Measurements from ENCODE around the gene WDR1.

Gene WDR1

GRCh38 chr4:10092481-10093270, 23.9 kb downstream of the WDR1 start:
- Histone ChIP-seq H3K4me1 (ENCODE audit: control insufficient read depth, insufficient read depth, low read length) (peaks cover 2% of the 10 kb centered on the region), H3K36me3 (ENCODE audit: control insufficient read depth, insufficient read depth, low read length) (peaks cover 88% of the 10 kb centered on the region), H3K27me3 (ENCODE audit: control insufficient read depth, insufficient read depth, low read length) (no peaks in the 10 kb centered on the region), H3K9me3 (ENCODE audit: control insufficient read depth, insufficient read depth, low read length) (no peaks in the 10 kb centered on the region), H3K4me3 (ENCODE audit: low read depth, low read length) (no peak overlapping the region), H3K9ac (ENCODE audit: low read depth, low read length) (no peak overlapping the region)

DNA sequence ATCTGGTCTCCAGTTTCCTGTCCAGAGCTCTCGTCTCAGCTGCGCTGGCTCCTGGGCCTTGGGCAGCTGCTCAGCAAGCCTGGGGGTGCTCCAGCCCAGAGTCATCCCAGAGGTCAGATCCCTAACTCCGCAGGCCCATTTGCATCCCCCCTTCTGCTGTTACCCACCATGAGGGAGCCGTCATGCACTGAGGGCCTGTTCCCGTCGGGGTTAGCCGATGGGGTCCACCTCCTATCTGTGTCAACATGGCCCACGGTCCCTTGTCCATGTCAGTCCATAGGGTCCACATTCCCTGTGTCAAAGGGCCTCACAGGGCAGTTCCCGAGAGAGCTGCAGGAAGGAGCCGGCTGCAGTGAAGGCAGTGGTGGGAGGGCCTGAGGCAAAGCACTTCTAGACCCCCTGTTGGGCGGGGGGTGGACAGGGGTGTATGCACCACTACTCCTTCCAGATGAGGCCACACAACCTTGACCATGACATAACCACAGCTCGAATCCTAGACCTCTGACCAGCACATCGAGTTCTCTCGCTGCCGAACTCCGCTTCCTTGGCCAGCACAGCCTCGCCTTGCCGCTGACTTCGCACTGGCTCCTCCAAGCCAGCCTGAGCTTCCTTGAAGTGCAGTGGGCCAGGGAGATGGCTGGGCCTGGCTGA, 24.9 kb downstream of the WDR1 start:
- Histone ChIP-seq H3K9me3 (ENCODE audit: control insufficient read depth, insufficient read depth, low read length) (no peaks in the 10 kb centered on the region), H3K36me3 (ENCODE audit: control insufficient read depth, insufficient read depth, low read length) (peaks cover 88% of the 10 kb centered on the region), H3K27me3 (ENCODE audit: control insufficient read depth, insufficient read depth, low read length) (no peaks in the 10 kb centered on the region), H3K9ac (ENCODE audit: low read depth, low read length) (no peak overlapping the region), H3K4me3 (ENCODE audit: low read depth, low read length) (no peak overlapping the region), H3K4me1 (ENCODE audit: control insufficient read depth, insufficient read depth, low read length) (peaks cover 2% of the 10 kb centered on the region)

- H3K4me1 ChIP-seq (ENCODE audit: control insufficient read depth, insufficient read depth, low read length), result peaks cover 2% of the 10 kb centered on the region
- H3K4me3 ChIP-seq (ENCODE audit: low read depth, low read length), result no peak overlapping the region
- H3K9me3 ChIP-seq (ENCODE audit: control insufficient read depth, insufficient read depth, low read length), result no peaks in the 10 kb centered on the region
- H3K36me3 ChIP-seq (ENCODE audit: control insufficient read depth, insufficient read depth, low read length), result peaks cover 88% of the 10 kb centered on the region
- H3K27me3 ChIP-seq (ENCODE audit: control insufficient read depth, insufficient read depth, low read length), result no peaks in the 10 kb centered on the region
- H3K9ac ChIP-seq (ENCODE audit: low read depth, low read length), result no peak overlapping the region
Observed at GRCh38 chr4:10090467-10091250, 25.9 kb downstream of the WDR1 start.

GRCh38 chr4:10089346-10089745, 27.3 kb downstream of the WDR1 start:
- peaks cover 2% of the 10 kb centered on the region for H3K4me1 ChIP-seq (ENCODE audit: control insufficient read depth, insufficient read depth, low read length)
- no peaks in the 10 kb centered on the region for H3K27me3 ChIP-seq (ENCODE audit: control insufficient read depth, insufficient read depth, low read length)
- no peak overlapping the region for H3K9ac ChIP-seq (ENCODE audit: low read depth, low read length)
- no peak overlapping the region for H3K4me3 ChIP-seq (ENCODE audit: low read depth, low read length)
- H3K36me3 ChIP-seq (ENCODE audit: control insufficient read depth, insufficient read depth, low read length), result peaks cover 90% of the 10 kb centered on the region
- no peaks in the 10 kb centered on the region for H3K9me3 ChIP-seq (ENCODE audit: control insufficient read depth, insufficient read depth, low read length)

DNA sequence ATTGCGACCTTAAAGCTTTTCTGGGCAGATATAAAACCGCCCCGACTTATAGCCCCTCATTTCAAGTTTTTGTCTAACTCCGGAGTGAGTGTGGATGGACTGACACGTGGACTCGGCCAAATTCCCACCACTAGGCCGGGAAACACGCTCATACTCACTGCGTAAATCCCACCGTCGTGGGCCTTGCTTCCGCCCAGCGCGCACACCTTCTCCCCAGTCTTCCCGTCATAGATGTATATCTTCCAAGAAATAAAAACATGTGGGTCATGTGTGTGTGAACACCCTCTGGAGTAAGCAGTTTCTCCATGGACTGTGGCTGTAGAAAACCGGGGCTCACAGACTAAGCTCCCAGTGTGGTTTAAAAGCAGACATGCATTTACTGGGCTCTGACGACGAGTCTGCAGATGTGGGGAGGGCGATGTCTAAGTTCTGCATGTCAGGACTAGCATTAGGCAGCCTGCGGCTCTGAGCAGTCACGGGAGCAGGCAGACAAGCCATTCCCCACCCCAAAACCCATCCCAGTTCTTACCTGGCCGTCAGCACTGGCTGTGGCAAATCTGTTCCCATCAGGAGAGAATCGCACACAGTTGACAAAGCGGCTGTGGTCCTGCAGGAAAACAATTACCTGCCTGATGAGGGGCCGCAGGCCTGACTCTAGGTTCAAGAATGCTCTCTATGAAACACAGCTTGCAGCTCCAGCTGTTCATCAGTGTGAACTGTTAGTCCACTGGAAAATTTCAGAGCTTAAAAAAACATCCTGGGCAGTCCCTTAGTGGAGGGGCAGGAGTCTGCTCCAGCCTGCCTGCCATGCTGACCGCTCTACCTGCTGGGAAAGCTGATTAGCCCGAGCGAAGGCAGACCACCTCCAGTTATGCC, 28.2 kb downstream of the WDR1 start:
- no peaks in the 10 kb centered on the region for H3K4me1 ChIP-seq (ENCODE audit: control insufficient read depth, insufficient read depth, low read length)

DNA sequence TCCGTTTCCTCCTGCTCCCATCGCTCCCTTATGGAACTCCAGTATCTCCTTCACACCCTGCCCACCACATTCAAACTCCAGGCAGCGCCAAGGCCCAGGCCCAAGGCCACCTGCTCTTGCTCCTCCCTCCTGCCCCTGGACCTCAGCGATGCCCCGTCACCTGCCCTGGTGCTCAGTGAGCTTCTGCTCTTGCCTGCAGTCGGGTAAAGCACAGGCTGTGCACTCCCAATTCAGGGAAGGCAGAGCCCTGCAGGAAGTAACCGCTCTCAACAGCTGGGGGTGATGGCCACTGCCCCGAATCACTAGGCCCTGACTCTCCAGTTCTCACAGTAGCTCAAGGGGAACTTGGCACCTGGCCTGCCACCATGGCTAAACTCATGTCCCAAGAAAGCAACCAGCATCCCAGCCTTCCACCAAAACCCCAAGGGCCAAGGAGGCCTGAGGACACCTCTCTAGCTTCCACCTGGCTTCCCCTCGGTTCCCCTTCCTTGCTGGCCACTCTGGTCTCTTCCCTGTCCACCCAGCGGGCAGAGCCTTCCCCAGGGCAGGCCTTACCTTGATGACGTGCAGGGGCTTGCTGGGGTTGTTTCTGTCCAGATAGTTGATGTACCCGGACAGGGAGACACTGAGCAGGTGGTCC, 29.3 kb downstream of the WDR1 start:
- Histone ChIP-seq H3K9ac (ENCODE audit: low read depth, low read length) (no peak overlapping the region), H3K27me3 (ENCODE audit: control insufficient read depth, insufficient read depth, low read length) (no peaks in the 10 kb centered on the region), H3K36me3 (ENCODE audit: control insufficient read depth, insufficient read depth, low read length) (peaks cover 99% of the 10 kb centered on the region), H3K4me3 (ENCODE audit: low read depth, low read length) (no peak overlapping the region), H3K4me1 (ENCODE audit: control insufficient read depth, insufficient read depth, low read length) (no peaks in the 10 kb centered on the region), H3K9me3 (ENCODE audit: control insufficient read depth, insufficient read depth, low read length) (no peaks in the 10 kb centered on the region)

More for the DNA sequence above, 28.2 kb downstream of the WDR1 start:
- Histone ChIP-seq H3K9me3 (ENCODE audit: control insufficient read depth, insufficient read depth, low read length) (no peaks in the 10 kb centered on the region), H3K4me3 (ENCODE audit: low read depth, low read length) (no peak overlapping the region), H3K27me3 (ENCODE audit: control insufficient read depth, insufficient read depth, low read length) (no peaks in the 10 kb centered on the region), H3K36me3 (ENCODE audit: control insufficient read depth, insufficient read depth, low read length) (peaks cover 91% of the 10 kb centered on the region), H3K9ac (ENCODE audit: low read depth, low read length) (no peak overlapping the region)

DNA sequence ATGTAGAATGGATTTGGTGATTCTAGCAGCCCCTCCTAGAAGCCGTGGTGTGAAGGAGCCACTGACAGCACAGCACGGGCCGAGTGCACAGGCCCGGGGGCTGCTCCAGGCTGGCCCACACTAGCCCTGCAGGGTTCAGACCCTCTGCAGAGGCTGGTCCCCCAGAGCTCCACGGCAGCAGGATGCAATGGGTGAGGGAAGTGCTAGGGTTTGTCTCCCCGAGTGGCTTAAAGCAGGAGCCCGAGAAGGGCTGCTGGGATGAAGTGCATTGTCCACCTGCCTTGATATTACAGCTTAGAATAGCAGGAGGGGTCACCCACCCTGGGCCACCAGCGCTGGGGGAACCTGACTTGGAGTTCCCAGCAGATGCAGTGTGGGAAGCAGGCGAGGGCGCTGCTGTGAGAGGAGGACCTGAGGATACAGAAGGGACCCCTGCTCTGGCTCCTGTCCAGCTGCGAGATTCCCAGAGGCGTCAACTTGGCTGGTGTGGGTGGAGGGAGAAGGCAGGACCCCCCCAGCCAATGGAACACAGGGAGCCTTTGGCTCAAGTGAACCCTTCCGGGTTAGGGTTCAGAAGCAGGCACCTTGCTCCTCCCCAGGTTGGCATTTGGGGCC, 30.0 kb downstream of the WDR1 start:
- H3K36me3 ChIP-seq (ENCODE audit: control insufficient read depth, insufficient read depth, low read length), result peaks cover 99% of the 10 kb centered on the region
- H3K4me3 ChIP-seq (ENCODE audit: low read depth, low read length), result no peak overlapping the region
- no peaks in the 10 kb centered on the region for H3K4me1 ChIP-seq (ENCODE audit: control insufficient read depth, insufficient read depth, low read length)
- no peak overlapping the region for H3K9ac ChIP-seq (ENCODE audit: low read depth, low read length)
- H3K27me3 ChIP-seq (ENCODE audit: control insufficient read depth, insufficient read depth, low read length), result no peaks in the 10 kb centered on the region
- H3K9me3 ChIP-seq (ENCODE audit: control insufficient read depth, insufficient read depth, low read length), result no peaks in the 10 kb centered on the region

DNA sequence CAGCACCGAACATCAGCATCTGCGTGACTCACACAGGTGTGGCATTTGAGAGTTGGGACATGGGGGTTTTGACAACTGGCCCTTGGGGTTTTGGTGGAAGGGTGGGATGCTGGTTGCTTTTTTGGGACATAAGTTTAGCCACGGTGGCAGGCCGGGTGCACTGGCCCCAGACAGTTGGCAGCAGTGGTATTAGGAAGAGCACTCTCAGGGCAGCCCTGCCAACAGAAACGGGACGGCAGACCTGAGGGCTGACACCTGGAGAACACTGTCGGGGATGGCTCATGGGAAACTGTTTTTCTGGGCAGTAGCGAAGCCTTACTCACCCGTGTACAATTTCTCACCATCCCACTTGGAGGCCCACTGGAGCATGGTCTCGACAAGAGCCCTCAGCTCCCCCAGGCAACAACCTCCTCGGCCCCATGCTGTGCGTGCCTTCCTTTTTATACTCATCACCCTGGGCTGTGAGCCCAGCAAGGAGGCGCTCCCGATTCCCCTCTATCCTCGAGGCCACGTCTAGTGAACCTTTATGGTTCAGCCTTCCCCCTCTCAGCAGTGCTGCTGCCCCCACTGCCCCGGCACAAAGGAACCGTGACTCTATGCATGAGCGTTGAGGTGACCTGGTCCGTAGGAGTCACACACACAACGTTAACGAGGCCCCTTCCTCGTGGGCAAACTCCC, 30.6 kb downstream of the WDR1 start:
- Histone ChIP-seq H3K9ac (ENCODE audit: low read depth, low read length) (no peak overlapping the region), H3K36me3 (ENCODE audit: control insufficient read depth, insufficient read depth, low read length) (peaks cover 96% of the 10 kb centered on the region), H3K4me1 (ENCODE audit: control insufficient read depth, insufficient read depth, low read length) (no peaks in the 10 kb centered on the region), H3K9me3 (ENCODE audit: control insufficient read depth, insufficient read depth, low read length) (no peaks in the 10 kb centered on the region), H3K4me3 (ENCODE audit: low read depth, low read length) (no peak overlapping the region), H3K27me3 (ENCODE audit: control insufficient read depth, insufficient read depth, low read length) (no peaks in the 10 kb centered on the region)

DNA sequence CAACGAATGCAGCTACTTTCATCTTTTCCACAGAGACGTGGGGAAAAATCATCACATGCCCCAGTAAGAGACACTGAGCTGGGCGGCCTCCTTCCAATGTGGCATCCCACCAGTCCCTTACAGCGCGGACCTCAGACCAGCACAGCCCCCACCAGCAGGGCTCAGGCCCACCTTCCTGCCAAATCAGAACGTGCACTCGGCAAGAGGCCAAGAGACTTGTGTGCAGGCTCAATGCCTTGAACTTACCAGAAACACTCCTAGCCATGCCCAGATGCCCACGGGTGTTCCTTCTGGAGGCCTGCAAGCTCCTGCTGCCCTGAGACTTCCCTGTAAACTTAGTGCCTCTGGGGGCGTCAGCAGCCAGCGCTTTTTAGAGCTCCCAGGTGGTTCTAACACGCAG, 31.2 kb downstream of the WDR1 start:
- H3K9me3 ChIP-seq (ENCODE audit: control insufficient read depth, insufficient read depth, low read length), result no peaks in the 10 kb centered on the region
- H3K4me1 ChIP-seq (ENCODE audit: control insufficient read depth, insufficient read depth, low read length), result no peaks in the 10 kb centered on the region
- no peaks in the 10 kb centered on the region for H3K27me3 ChIP-seq (ENCODE audit: control insufficient read depth, insufficient read depth, low read length)
- no peak overlapping the region for H3K9ac ChIP-seq (ENCODE audit: low read depth, low read length)
- no peak overlapping the region for H3K4me3 ChIP-seq (ENCODE audit: low read depth, low read length)
- H3K36me3 ChIP-seq (ENCODE audit: control insufficient read depth, insufficient read depth, low read length), result peaks cover 96% of the 10 kb centered on the region

GRCh38 chr4:10084651-10085358, 31.8 kb downstream of the WDR1 start:
- Histone ChIP-seq H3K9me3 (ENCODE audit: control insufficient read depth, insufficient read depth, low read length) (no peaks in the 10 kb centered on the region), H3K4me3 (ENCODE audit: low read depth, low read length) (no peak overlapping the region), H3K4me1 (ENCODE audit: control insufficient read depth, insufficient read depth, low read length) (no peaks in the 10 kb centered on the region), H3K27me3 (ENCODE audit: control insufficient read depth, insufficient read depth, low read length) (no peaks in the 10 kb centered on the region), H3K9ac (ENCODE audit: low read depth, low read length) (no peak overlapping the region), H3K36me3 (ENCODE audit: control insufficient read depth, insufficient read depth, low read length) (peaks cover 96% of the 10 kb centered on the region)

Measured in iPS-15b (cell line).